K562 (cell line): ENCODE measurements around the gene HSPA4L. TPM values are rescaled to one million over a fixed set of nuclear protein-coding genes. Genes with fewer than 3 reads are reported as not detected.

Experiments used
- CBFB ChIP-seq: sonication (generic); formaldehyde crosslinking; IDR thresholded peaks from 2 replicates; pipeline ENCODE4 v1.4.0; 2020; ENCODE audit warnings: mild to moderate bottlenecking, missing genetic modification reagents
- FIP1L1 ChIP-seq: fragments of 200-400 bp; formaldehyde crosslinking; IDR thresholded peaks from 2 replicates; pipeline ENCODE4 v1.6.1; 2018; ENCODE audit warnings: mild to moderate bottlenecking, low read depth, low read length; ENCODE audit not compliant: poor library complexity, severe bottlenecking
- MNT ChIP-seq, 2 experiments: fragments of 450-650 bp; conservative IDR thresholded peaks; 2 replicates each; pipeline ENCODE4 v1.6.1; 2017; ENCODE audit warnings: mild to moderate bottlenecking in 2 of 2, moderate library complexity in 2 of 2
- NBN ChIP-seq: fragments of 450-650 bp; IDR thresholded peaks from 2 replicates; pipeline ENCODE4 v1.6.1; 2016; ENCODE audit warnings: low read depth, mild to moderate bottlenecking
- PML ChIP-seq: IDR thresholded peaks from 2 replicates; pipeline ENCODE4 v1.6.1; 2012; ENCODE audit warnings: low read length, inconsistent platforms
- RBBP5 ChIP-seq: fragments of 200-600 bp; sonication (generic); IDR thresholded peaks from 2 replicates; pipeline ENCODE4 v1.6.1; 2012; ENCODE audit warnings: borderline replicate concordance, mild to moderate bottlenecking, low read length, control low read depth, inconsistent platforms; ENCODE audit not compliant: insufficient read depth, poor library complexity, severe bottlenecking
- REST ChIP-seq, 2 experiments: fragments of 450-650 bp; formaldehyde crosslinking in 1 of 2; IDR thresholded peaks; 2 replicates each; pipeline versions ENCODE4 v1.4.0 to v1.6.1; 2014 to 2020; ENCODE audit warnings: mild to moderate bottlenecking in 2 of 2, borderline replicate concordance in 1 of 2, low read depth in 1 of 2
- RFX5 ChIP-seq: IDR thresholded peaks from 2 replicates; pipeline ENCODE4 v1.6.1; 2011; ENCODE audit warnings: low read depth, mild to moderate bottlenecking, improper control_type of control experiment, low read length
- TAF7 ChIP-seq: fragments of 450-650 bp; IDR thresholded peaks from 2 replicates; pipeline ENCODE4 v1.6.1; 2016; ENCODE audit warnings: missing genetic modification characterization, missing compliant biosample characterization
- TRIM28 ChIP-seq: fragments of 450-650 bp; IDR thresholded peaks from 2 replicates; pipeline ENCODE4 v1.6.1; 2017
- ZNF609 ChIP-seq: sonication (generic); formaldehyde crosslinking; IDR thresholded peaks from 2 replicates; pipeline ENCODE4 v1.8.1; 2023; ENCODE audit warnings: missing genetic modification reagents, mild to moderate bottlenecking, borderline replicate concordance
- polyA plus RNA-seq, 8 experiments: library from polyadenylated mRNA; depleted of rRNA in 4 of 8; stranded (reverse) in 5 of 8; unstranded in 3 of 8; fragments of >200 nt; fragmentation: Nextera tagmentation in 2 of 8; fragmentation: Illumina TruSeq in 1 of 8; extraction: Ambion mirVana in 2 of 8; extraction: Trizol in 1 of 8; gene quantifications; 2 replicates each; pipeline versions ENCODE4 v1.2.1 to v1.2.3, GENCODE V29; 2011 to 2014; ENCODE audit warnings: inconsistent platforms in 1 of 8, missing spikeins in 1 of 8
- total RNA-seq, 7 experiments: library from RNA; depleted of rRNA in 6 of 7; stranded (reverse); fragments of >200 nt in 6 of 7; fragmentation: Illumina TruSeq in 2 of 7; extraction: Trizol in 2 of 7; gene quantifications; 2 replicates each; pipeline versions ENCODE4 v1.2.1 to v1.2.3, GENCODE V29; 2011 to 2021; ENCODE audit warnings: low replicate concordance in 1 of 7

HSPA4L gene
- total and polyA plus RNA-seq, 9 of the 15 experiments (the other 6 are each of a cell fraction or from before 2014, with no cell fraction given): 12.3 to 37.0 (median 21.7) TPM

DNA sequence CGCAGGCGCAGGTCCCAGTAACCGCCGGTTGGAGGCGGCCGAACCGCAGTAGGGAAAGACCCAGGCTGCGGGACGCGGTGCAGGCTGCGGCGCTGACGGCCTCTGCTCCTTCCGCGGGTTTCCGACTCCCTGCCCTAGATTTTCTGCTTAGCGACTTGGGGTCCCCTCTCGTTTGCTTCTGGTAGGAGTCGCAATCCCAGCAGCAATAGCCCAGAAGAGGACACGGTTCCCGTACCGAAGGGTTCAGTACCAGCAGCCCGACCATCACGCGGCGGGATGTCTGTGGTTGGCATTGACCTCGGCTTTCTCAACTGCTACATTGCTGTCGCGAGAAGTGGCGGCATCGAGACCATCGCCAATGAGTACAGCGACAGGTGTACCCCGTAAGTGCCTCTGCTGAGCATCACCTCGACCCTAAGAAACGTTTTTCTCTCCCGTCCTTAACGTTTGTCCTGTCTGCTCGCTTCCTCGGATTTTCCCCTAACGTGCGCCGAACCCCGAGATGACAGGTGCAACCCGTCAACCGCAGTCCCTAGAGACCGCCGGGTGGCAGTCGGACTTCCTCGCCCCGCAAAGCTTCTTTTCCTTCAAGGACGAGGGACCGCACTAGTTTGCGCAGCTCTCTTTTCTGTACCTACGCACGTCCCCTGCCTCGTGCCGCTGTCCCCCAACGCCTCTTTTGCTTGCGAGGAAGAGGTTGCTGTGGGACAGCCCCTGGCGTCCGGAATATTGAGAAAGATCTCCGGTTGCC, at the start of gene HSPA4L (continued):
- TF ChIP-seq ZNF609 (CRISPR knock-in tag) (0 out of 2 replicates have a peak, but pooled peaks have one; percentile 15), CBFB (CRISPR knock-in tag) (peak; percentile 89), TRIM28 (peak; percentile 41; the same call in 1 of the 2 replicates), FIP1L1 (no peak), TAF7 (tag) (no peak), RFX5 (no peak), RBBP5 (peak; percentile 49), MNT (conservative IDR thresholded peaks at IDR 0.05) (peak in 1 of 2 experiments; percentile 69; a peak in 3 of 4 replicates), PML (peak; percentile 73; the same call in 1 of the 2 replicates), REST (IDR thresholded peaks at IDR 0.05; ENCODE audit: borderline replicate concordance) (peak; percentile 98), REST (CRISPR knock-in tag; IDR thresholded peaks at IDR 0.05; ENCODE audit: low read depth) (no peak), NBN (peak; percentile 43; the same call in 1 of the 2 replicates)
